Keratinocyte (primary cell): ENCODE measurements around the gene VRK1. TPM values are rescaled to one million over a fixed set of nuclear protein-coding genes. Genes with fewer than 3 reads are reported as not detected.

ENCODE experiments used
- DNase-seq: peaks from one replicate; pipeline ENCODE4 v3.0.0-alpha.2; 2011; ENCODE audit warnings: low read depth, missing footprints, low spot score
- FAIRE-seq: peaks from 2 replicates; lab custom pipeline; 2011; peaks lifted over from hg19 to GRCh38; lab: Jason Lieb, UNC
- H2AFZ ChIP-seq: 2 replicates; pipeline ENCODE4 v1.6.0; 2012; ENCODE audit warnings: low read length, control low read depth, inconsistent platforms; ENCODE audit not compliant: control insufficient read depth
- H3K27ac ChIP-seq: 2 replicates; pipeline ENCODE4 v1.5.1; 2011; ENCODE audit warnings: low read length; ENCODE audit not compliant: control insufficient read depth, insufficient read depth
- H3K27me3 ChIP-seq: 3 replicates; pipeline ENCODE4 v1.6.0; 2011; ENCODE audit warnings: low read length; ENCODE audit not compliant: control insufficient read depth, insufficient read depth; ENCODE audit errors: extremely low read depth
- H3K36me3 ChIP-seq, 2 experiments: 2 replicates in 1 of 2; 3 replicates in 1 of 2; pipeline ENCODE4 v1.5.1; 2011; ENCODE audit warnings: low read length in 2 of 2, mild to moderate bottlenecking in 1 of 2; ENCODE audit not compliant: control insufficient read depth in 2 of 2, insufficient read depth in 2 of 2; ENCODE audit errors: extremely low read depth in 1 of 2
- H3K4me1 ChIP-seq: 3 replicates; pipeline ENCODE4 v1.5.1; 2011; ENCODE audit warnings: low read length; ENCODE audit not compliant: control insufficient read depth, insufficient read depth; ENCODE audit errors: extremely low read depth
- H3K4me2 ChIP-seq: 3 replicates; pipeline ENCODE4 v1.6.0; 2011; ENCODE audit warnings: low read depth, low read length; ENCODE audit not compliant: control insufficient read depth, insufficient read depth; ENCODE audit errors: extremely low read depth
- H3K4me3 ChIP-seq, 3 experiments: fragments of 200-600 bp in 1 of 3; sonication (generic) in 1 of 3; 2 replicates in 2 of 3; 3 replicates in 1 of 3; pipeline ENCODE4 v1.5.1; 2011 to 2016; ENCODE audit warnings: low read length in 3 of 3, mild to moderate bottlenecking in 3 of 3, control low read depth in 2 of 3, inconsistent platforms in 1 of 3, low read depth in 1 of 3, mixed read lengths in 1 of 3, mixed run types in 1 of 3, moderate library complexity in 1 of 3; ENCODE audit not compliant: control insufficient read depth in 2 of 3, insufficient read depth in 2 of 3; ENCODE audit errors: extremely low read depth in 1 of 3
- H3K79me2 ChIP-seq: 2 replicates; pipeline ENCODE4 v1.6.0; 2012; ENCODE audit warnings: low read length; ENCODE audit not compliant: control insufficient read depth, insufficient read depth
- H3K9ac ChIP-seq: 3 replicates; pipeline ENCODE4 v1.6.0; 2011; ENCODE audit warnings: low read length; ENCODE audit not compliant: control insufficient read depth, insufficient read depth; ENCODE audit errors: extremely low read depth
- H3K9me1 ChIP-seq: 3 replicates; pipeline ENCODE4 v1.6.0; 2011; ENCODE audit warnings: low read length; ENCODE audit not compliant: control insufficient read depth, insufficient read depth; ENCODE audit errors: extremely low read depth
- H3K9me3 ChIP-seq: 2 replicates; pipeline ENCODE4 v1.5.1; 2012; ENCODE audit warnings: low read depth, low read length; ENCODE audit not compliant: control insufficient read depth
- H4K20me1 ChIP-seq: 3 replicates; pipeline ENCODE4 v1.6.0; 2011; ENCODE audit warnings: low read length; ENCODE audit not compliant: control insufficient read depth, insufficient read depth; ENCODE audit errors: extremely low read depth
- CTCF ChIP-seq, 3 experiments: IDR thresholded peaks in 1 of 3; conservative IDR thresholded peaks in 1 of 3; optimal IDR thresholded peaks in 1 of 3; 2 replicates in 2 of 3; 3 replicates in 1 of 3; pipeline versions ENCODE3 to v1.5.1; 2011; ENCODE audit warnings: low read length in 3 of 3, mild to moderate bottlenecking in 3 of 3, moderate library complexity in 2 of 3, control low read depth in 1 of 3, inconsistent platforms in 1 of 3; ENCODE audit not compliant: insufficient read depth in 2 of 3; ENCODE audit errors: extremely low read depth in 1 of 3
- EZH2 ChIP-seq: IDR thresholded peaks from one replicate; pipeline ENCODE4 v1.6.1; 2012; ENCODE audit warnings: inconsistent platforms, mild to moderate bottlenecking, low read length, moderate library complexity
- dilution Hi-C: fragments of 300-500 bp; cut with MboI; formaldehyde crosslinking; loops from one replicate; pipeline ENCODE4 v1.7.0; 2020; ENCODE audit warnings: low sequenced_read_pairs; ENCODE audit not compliant: extremely low pct_ligation_motif_present
- polyA plus RNA-seq, 5 experiments: library from polyadenylated mRNA; depleted of rRNA in 3 of 5; stranded (reverse) in 3 of 5; stranded (forward) in 1 of 5; unstranded in 1 of 5; fragments of >200 nt; gene quantifications; 1 replicate in 1 of 5; 2 replicates in 3 of 5; 3 replicates in 1 of 5; pipeline versions ENCODE4 v1.2.1 to v1.2.3, GENCODE V29; 2011 to 2012; ENCODE audit warnings: missing spikeins in 2 of 5, low read depth in 1 of 5, low replicate concordance in 1 of 5

The VRK1 gene
- polyA plus RNA-seq, 1 donor (not counting 4 experiments of a cell fraction or from before 2014, with no cell fraction given), result 27.1 TPM

- no peak overlapping the region for H3K27ac ChIP-seq
- no peak for FAIRE-seq
Observed at GRCh38 chr14:96922986-96923385, 125.8 kb downstream of the VRK1 start.

GRCh38 chr14:96925422-96925821, 128.2 kb downstream of the VRK1 start:
- Histone ChIP-seq H3K9me3 (no peaks in the 10 kb centered on the region), H2AFZ (no peak overlapping the region), H3K4me1 (no peaks in the 10 kb centered on the region), H3K4me2 (no peak overlapping the region), H3K9ac (no peak overlapping the region), H3K79me2 (no peaks in the 10 kb centered on the region), H3K27me3 (no peaks in the 10 kb centered on the region), H3K27ac (no peak overlapping the region), H4K20me1 (no peaks in the 10 kb centered on the region), H3K4me3 (no peak overlapping the region), H3K9me1 (no peaks in the 10 kb centered on the region), H3K36me3 (no peaks in the 10 kb centered on the region)
- FAIRE-seq (no peak), DNase-seq (no peak)
- no peak for TF ChIP-seq CTCF (optimal IDR thresholded peaks at IDR 0.05 in 1 of 3, IDR thresholded peaks at IDR 0.05 in 1 of 3, conservative IDR thresholded peaks at IDR 0.05 in 1 of 3; ENCODE audit: extremely low read depth in 1 of 3, insufficient read depth in 2 of 3, low read length in 3 of 3)
- TF ChIP-seq EZH2, result no peak
- dilution Hi-C loops, result no loop called here

More at GRCh38 chr14:96922986-96923385, 125.8 kb downstream of the VRK1 start:
- H3K9ac ChIP-seq, result no peak overlapping the region
- H3K9me3 ChIP-seq, result no peaks in the 10 kb centered on the region
- no peak for DNase-seq
- H3K9me1 ChIP-seq, result no peaks in the 10 kb centered on the region
- H3K4me2 ChIP-seq, result no peak overlapping the region
- no peaks in the 10 kb centered on the region for H4K20me1 ChIP-seq
- no peak overlapping the region for H2AFZ ChIP-seq
- no peak overlapping the region for H3K4me3 ChIP-seq
- TF ChIP-seq CTCF (optimal IDR thresholded peaks at IDR 0.05 in 1 of 3, IDR thresholded peaks at IDR 0.05 in 1 of 3, conservative IDR thresholded peaks at IDR 0.05 in 1 of 3; ENCODE audit: extremely low read depth in 1 of 3, insufficient read depth in 2 of 3, low read length in 3 of 3) (no peak), EZH2 (no peak)
- no peaks in the 10 kb centered on the region for H3K79me2 ChIP-seq
- dilution Hi-C loops, result no loop called here
- no peaks in the 10 kb centered on the region for H3K36me3 ChIP-seq
- no peaks in the 10 kb centered on the region for H3K4me1 ChIP-seq
- no peaks in the 10 kb centered on the region for H3K27me3 ChIP-seq
